HepG2 (cell line): ENCODE data around the gene C3orf38. TPM values are rescaled to one million over a fixed set of nuclear protein-coding genes. Genes with fewer than 3 reads are reported as not detected.

Experiments used
- ATAC-seq: fragments of 200-7000 bp; cut with Tn5 transposase; 3 replicates; pipeline ENCODE4 v1.9.1; 2020; ENCODE audit warnings: mild to moderate bottlenecking, moderate library complexity
- BruUV-seq: library from RNA; stranded (reverse); fragments of 400-500 nt; replicated peaks from 2 replicates; lab custom pipeline; 2021; lab: Mats Ljungman, UMichigan
- CTCF ChIA-PET: fragments of 300-600 bp; formaldehyde crosslinking; extraction: SDS; loops from one replicate; lab custom pipeline; 2021; ENCODE audit warnings: low total read pairs, inconsistent platforms, low intra/inter-chr PET ratio; lab: Yijun Ruan, JAX
- POLR2A ChIA-PET: fragments of 350-600 bp; sonication (Branson Sonifier 250); formaldehyde crosslinking; loops from one replicate; lab custom pipeline; 2020; ENCODE audit warnings: antibody characterized with exemption, inconsistent platforms; lab: Yijun Ruan, JAX
- DNase-seq: peaks from one replicate; pipeline ENCODE4 v3.0.0-alpha.2; 2015; ENCODE audit warnings: low spot score
- FAIRE-seq: peaks from 3 replicates; lab custom pipeline; 2011; peaks lifted over from hg19 to GRCh38; lab: Jason Lieb, UNC
- H2AFZ ChIP-seq: one replicate; pipeline ENCODE4 v1.6.1; 2011; ENCODE audit warnings: low read length, inconsistent platforms
- H3K27ac ChIP-seq: fragments of 300-600 bp; 3 replicates; pipeline ENCODE4 v1.8.0; 2011; ENCODE audit warnings: mixed run types, mild to moderate bottlenecking, mixed read lengths, low read length, inconsistent platforms; ENCODE audit not compliant: insufficient read depth; ENCODE audit errors: extremely low read length
- H3K27me3 ChIP-seq, 2 experiments: fragments of 200-600 bp in 1 of 2; 2 replicates in 1 of 2; 3 replicates in 1 of 2; pipeline versions ENCODE4 v1.6.0 to v1.8.0; 2011; ENCODE audit warnings: low read length in 2 of 2, mild to moderate bottlenecking in 2 of 2, moderate library complexity in 2 of 2, inconsistent platforms in 1 of 2; ENCODE audit not compliant: insufficient read depth in 2 of 2, control insufficient read depth in 1 of 2
- H3K36me3 ChIP-seq, 2 experiments: fragments of 200-600 bp in 1 of 2; replicated peaks in 1 of 2; 2 replicates in 1 of 2; 3 replicates in 1 of 2; pipeline versions ENCODE4 v1.5.1 to v1.8.0; 2011; ENCODE audit warnings: low read length in 2 of 2, inconsistent platforms in 1 of 2; ENCODE audit not compliant: insufficient read depth in 2 of 2, control insufficient read depth in 1 of 2
- H3K4me1 ChIP-seq: 2 replicates; pipeline ENCODE4 v1.5.1; 2012; ENCODE audit warnings: low read length, inconsistent platforms; ENCODE audit not compliant: insufficient read depth
- H3K4me2 ChIP-seq: 2 replicates; pipeline ENCODE4 v1.6.0; 2011; ENCODE audit warnings: low read depth, low read length, inconsistent platforms
- H3K4me3 ChIP-seq, 3 experiments: fragments of 200-600 bp in 1 of 3; sonication (generic), shearing (Covaris generic) in 1 of 3; replicated peaks in 1 of 3; 2 replicates each; pipeline ENCODE4 v1.5.1; 2011 to 2016; ENCODE audit warnings: low read length in 3 of 3, inconsistent platforms in 2 of 3, low read depth in 2 of 3, mild to moderate bottlenecking in 2 of 3, control low read depth in 1 of 3, mixed read lengths in 1 of 3; ENCODE audit not compliant: insufficient read depth in 1 of 3
- H3K79me2 ChIP-seq: one replicate; pipeline ENCODE4 v1.6.1; 2011; ENCODE audit warnings: low read length, inconsistent platforms; ENCODE audit not compliant: insufficient read depth
- H3K9ac ChIP-seq: 2 replicates; pipeline ENCODE4 v1.6.0; 2011; ENCODE audit warnings: mild to moderate bottlenecking, low read depth, low read length, inconsistent platforms; ENCODE audit not compliant: insufficient read depth
- H3K9me3 ChIP-seq: 2 replicates; pipeline ENCODE4 v1.5.1; 2012; ENCODE audit warnings: mild to moderate bottlenecking, low read length
- H4K20me1 ChIP-seq: 2 replicates; pipeline ENCODE4 v1.6.0; 2011; ENCODE audit warnings: inconsistent platforms, mild to moderate bottlenecking, low read length, moderate library complexity; ENCODE audit not compliant: insufficient read depth
- BATF2 ChIP-seq: sonication (generic); formaldehyde crosslinking; IDR thresholded peaks from 2 replicates; pipeline ENCODE4 v1.8.0; 2022; ENCODE audit warnings: mild to moderate bottlenecking, missing genetic modification reagents, moderate library complexity
- FOSL1 ChIP-seq: sonication (generic); formaldehyde crosslinking; IDR thresholded peaks from 2 replicates; pipeline ENCODE4 v1.9.0; 2021; ENCODE audit warnings: missing genetic modification reagents, borderline replicate concordance
- KLF6 ChIP-seq: IDR thresholded peaks from 2 replicates; pipeline ENCODE4 v1.8.0; 2016; ENCODE audit warnings: missing biosample characterization, missing genetic modification reagents
- PHB2 ChIP-seq: fragments of 450-650 bp; IDR thresholded peaks from 2 replicates; pipeline ENCODE4 v1.6.1; 2018; ENCODE audit not compliant: partially characterized antibody
- PPARG ChIP-seq: conservative IDR thresholded peaks from 2 replicates; pipeline ENCODE4 v1.6.1; 2016; ENCODE audit warnings: missing biosample characterization, missing genetic modification reagents
- SMAD3 ChIP-seq: sonication (generic); formaldehyde crosslinking; IDR thresholded peaks from 2 replicates; pipeline ENCODE4 v1.4.0; 2020; ENCODE audit warnings: missing genetic modification reagents
- TARDBP ChIP-seq: sonication (generic); formaldehyde crosslinking; IDR thresholded peaks from 2 replicates; pipeline ENCODE4 v1.8.0; 2022; ENCODE audit warnings: mild to moderate bottlenecking, missing genetic modification reagents
- TRIM22 ChIP-seq: fragments of 450-650 bp; IDR thresholded peaks from 2 replicates; pipeline ENCODE4 v1.6.1; 2017
- ZMYM3 ChIP-seq: sonication (generic); formaldehyde crosslinking; IDR thresholded peaks from 2 replicates; pipeline ENCODE4 v1.5.1; 2020; ENCODE audit warnings: mild to moderate bottlenecking, missing genetic modification reagents
- ZNF274 ChIP-seq: sonication (generic); formaldehyde crosslinking; IDR thresholded peaks from 2 replicates; pipeline ENCODE4 v1.5.1; 2020; ENCODE audit warnings: mild to moderate bottlenecking, missing genetic modification reagents
- ZNF446 ChIP-seq: sonication (generic); formaldehyde crosslinking; IDR thresholded peaks from 2 replicates; pipeline ENCODE4 v1.5.0; 2020; ENCODE audit warnings: mild to moderate bottlenecking, missing genetic modification reagents
- ZNF567 ChIP-seq: sonication (generic); formaldehyde crosslinking; IDR thresholded peaks from 2 replicates; pipeline ENCODE4 v1.8.1; 2023; ENCODE audit warnings: mild to moderate bottlenecking, missing genetic modification reagents, borderline replicate concordance
- ZNF616 ChIP-seq: sonication (generic); formaldehyde crosslinking; IDR thresholded peaks from 2 replicates; pipeline ENCODE4 v1.5.0; 2020; ENCODE audit warnings: low read depth, mild to moderate bottlenecking, missing genetic modification reagents
- ZNF629 ChIP-seq: sonication (generic); formaldehyde crosslinking; conservative IDR thresholded peaks from 2 replicates; pipeline ENCODE4 v1.5.0; 2020; ENCODE audit warnings: missing genetic modification reagents
- ZNF792 ChIP-seq: IDR thresholded peaks from 2 replicates; pipeline ENCODE4 v1.6.1; 2016
- WGBS: methylation state at CpG from one replicate; pipeline ENCODE4 v1.1.6; 2017; ENCODE audit warnings: low lambda C conversion rate; 5-methylcytosine and 5-hydroxymethylcytosine counted together
- in situ Hi-C: cut with HindIII; loops from 2 replicates; pipeline ENCODE4 v1.10.0; 2017; ENCODE audit warnings: low pct_unique_long_range_greater_than_20kb; ENCODE audit not compliant: extremely low pct_ligation_motif_present
- intact Hi-C: fragments of 100-400 bp; cut with micrococcal nuclease; formaldehyde crosslinking; loops from one replicate; pipeline ENCODE4 v1.10.0; 2022; ENCODE audit not compliant: unreplicated experiment
- polyA plus RNA-seq, 8 experiments: library from polyadenylated mRNA; depleted of rRNA in 3 of 8; stranded (reverse) in 7 of 8; unstranded in 1 of 8; fragments of >200 nt; fragmentation: Illumina TruSeq in 4 of 8; extraction: Trizol in 4 of 8; gene quantifications; 2 replicates each; pipeline versions ENCODE4 v1.2.1 to v1.2.3, GENCODE V29; 2011 to 2016; ENCODE audit warnings: low read depth in 4 of 8, missing spikeins in 1 of 8, mixed read lengths in 1 of 8; ENCODE audit not compliant: insufficient read depth in 1 of 8
- total RNA-seq, 5 experiments: library from RNA; depleted of rRNA; stranded (reverse); fragments of >200 nt; fragmentation: Illumina TruSeq; extraction: Trizol; gene quantifications; 2 replicates each; pipeline ENCODE4 v1.2.3, GENCODE V29; 2016; ENCODE audit warnings: low read depth in 1 of 5
- TF ChIP-seq, protein P1 (sequence below): sonication (generic); formaldehyde crosslinking; IDR thresholded peaks from 2 replicates; pipeline ENCODE4 v1.4.0; 2020; ENCODE audit warnings: missing genetic modification reagents
- TF ChIP-seq, protein P2 (sequence below): sonication (generic); formaldehyde crosslinking; IDR thresholded peaks from 2 replicates; pipeline ENCODE4 v1.4.0; 2020; ENCODE audit warnings: missing genetic modification reagents
- TF ChIP-seq, protein P3 (sequence below): sonication (generic); formaldehyde crosslinking; IDR thresholded peaks from 2 replicates; pipeline ENCODE4 v1.4.0; 2020; ENCODE audit warnings: missing genetic modification reagents

Gene C3orf38
- total and polyA plus RNA-seq, 2 of the 13 experiments (the other 11 are each of a cell fraction or from before 2014, with no cell fraction given), result 6.0 to 17.5 TPM

GRCh38 chr3:88133711-88134263 is 16.0 kb upstream of the C3orf38 start:
- Histone ChIP-seq H4K20me1 (no peaks in the 10 kb centered on the region), H3K9me3 (no peaks in the 10 kb centered on the region), H3K79me2 (no peaks in the 10 kb centered on the region), H3K4me3 (no peak overlapping the region), H3K4me2 (no peak overlapping the region), H3K27me3 (no peaks in the 10 kb centered on the region), H3K27ac (no peak overlapping the region), H3K4me1 (no peaks in the 10 kb centered on the region), H3K9ac (no peak overlapping the region), H3K36me3 (peaks cover 0 to 23% of the 10 kb centered on the region in 2 experiments; a peak in 1 of 5 replicates), H2AFZ (no peak overlapping the region)
- no peak for DNase-seq
- intact Hi-C loops (loop anchor here (5.0 kb wide), 1 partner anchor 76 kb away; the partner anchor contains the start of genes CGGBP1 and ZNF654), in situ Hi-C loops (no loop called here)
- POLR2A ChIA-PET, result no interaction called here
- CTCF ChIA-PET, result no interaction called here
- ATAC-seq, result no peak
- 0% methylated on average over 1 of the region's 1 CpG for WGBS
- no TSS peak for BruUV-seq
- no peak for FAIRE-seq
- no peak for TF ChIP-seq ZMYM3
- TF ChIP-seq TRIM22, result no peak
- no peak for TF ChIP-seq ZNF616 (CRISPR knock-in tag)
- no peak for TF ChIP-seq PPARG (CRISPR knock-in tag)
- no peak for TF ChIP-seq BATF2 (CRISPR knock-in tag)
- TF ChIP-seq, protein P1, sequence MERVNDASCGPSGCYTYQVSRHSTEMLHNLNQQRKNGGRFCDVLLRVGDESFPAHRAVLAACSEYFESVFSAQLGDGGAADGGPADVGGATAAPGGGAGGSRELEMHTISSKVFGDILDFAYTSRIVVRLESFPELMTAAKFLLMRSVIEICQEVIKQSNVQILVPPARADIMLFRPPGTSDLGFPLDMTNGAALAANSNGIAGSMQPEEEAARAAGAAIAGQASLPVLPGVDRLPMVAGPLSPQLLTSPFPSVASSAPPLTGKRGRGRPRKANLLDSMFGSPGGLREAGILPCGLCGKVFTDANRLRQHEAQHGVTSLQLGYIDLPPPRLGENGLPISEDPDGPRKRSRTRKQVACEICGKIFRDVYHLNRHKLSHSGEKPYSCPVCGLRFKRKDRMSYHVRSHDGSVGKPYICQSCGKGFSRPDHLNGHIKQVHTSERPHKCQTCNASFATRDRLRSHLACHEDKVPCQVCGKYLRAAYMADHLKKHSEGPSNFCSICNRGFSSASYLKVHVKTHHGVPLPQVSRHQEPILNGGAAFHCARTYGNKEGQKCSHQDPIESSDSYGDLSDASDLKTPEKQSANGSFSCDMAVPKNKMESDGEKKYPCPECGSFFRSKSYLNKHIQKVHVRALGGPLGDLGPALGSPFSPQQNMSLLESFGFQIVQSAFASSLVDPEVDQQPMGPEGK (CRISPR knock-in tag), result no peak
- TF ChIP-seq ZNF274, result no peak
- no peak for TF ChIP-seq KLF6 (CRISPR knock-in tag)
- TF ChIP-seq, protein P2, sequence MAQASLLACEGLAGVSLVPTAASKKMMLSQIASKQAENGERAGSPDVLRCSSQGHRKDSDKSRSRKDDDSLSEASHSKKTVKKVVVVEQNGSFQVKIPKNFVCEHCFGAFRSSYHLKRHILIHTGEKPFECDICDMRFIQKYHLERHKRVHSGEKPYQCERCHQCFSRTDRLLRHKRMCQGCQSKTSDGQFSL (CRISPR knock-in tag), result no peak
- no peak for TF ChIP-seq ZNF792 (CRISPR knock-in tag)
- no peak for TF ChIP-seq SMAD3
- no peak for TF ChIP-seq ZNF567
- TF ChIP-seq ZNF629, result no peak
- no peak for TF ChIP-seq ZNF446
- TF ChIP-seq FOSL1 (CRISPR knock-in tag), result no peak
- TF ChIP-seq, protein P3, sequence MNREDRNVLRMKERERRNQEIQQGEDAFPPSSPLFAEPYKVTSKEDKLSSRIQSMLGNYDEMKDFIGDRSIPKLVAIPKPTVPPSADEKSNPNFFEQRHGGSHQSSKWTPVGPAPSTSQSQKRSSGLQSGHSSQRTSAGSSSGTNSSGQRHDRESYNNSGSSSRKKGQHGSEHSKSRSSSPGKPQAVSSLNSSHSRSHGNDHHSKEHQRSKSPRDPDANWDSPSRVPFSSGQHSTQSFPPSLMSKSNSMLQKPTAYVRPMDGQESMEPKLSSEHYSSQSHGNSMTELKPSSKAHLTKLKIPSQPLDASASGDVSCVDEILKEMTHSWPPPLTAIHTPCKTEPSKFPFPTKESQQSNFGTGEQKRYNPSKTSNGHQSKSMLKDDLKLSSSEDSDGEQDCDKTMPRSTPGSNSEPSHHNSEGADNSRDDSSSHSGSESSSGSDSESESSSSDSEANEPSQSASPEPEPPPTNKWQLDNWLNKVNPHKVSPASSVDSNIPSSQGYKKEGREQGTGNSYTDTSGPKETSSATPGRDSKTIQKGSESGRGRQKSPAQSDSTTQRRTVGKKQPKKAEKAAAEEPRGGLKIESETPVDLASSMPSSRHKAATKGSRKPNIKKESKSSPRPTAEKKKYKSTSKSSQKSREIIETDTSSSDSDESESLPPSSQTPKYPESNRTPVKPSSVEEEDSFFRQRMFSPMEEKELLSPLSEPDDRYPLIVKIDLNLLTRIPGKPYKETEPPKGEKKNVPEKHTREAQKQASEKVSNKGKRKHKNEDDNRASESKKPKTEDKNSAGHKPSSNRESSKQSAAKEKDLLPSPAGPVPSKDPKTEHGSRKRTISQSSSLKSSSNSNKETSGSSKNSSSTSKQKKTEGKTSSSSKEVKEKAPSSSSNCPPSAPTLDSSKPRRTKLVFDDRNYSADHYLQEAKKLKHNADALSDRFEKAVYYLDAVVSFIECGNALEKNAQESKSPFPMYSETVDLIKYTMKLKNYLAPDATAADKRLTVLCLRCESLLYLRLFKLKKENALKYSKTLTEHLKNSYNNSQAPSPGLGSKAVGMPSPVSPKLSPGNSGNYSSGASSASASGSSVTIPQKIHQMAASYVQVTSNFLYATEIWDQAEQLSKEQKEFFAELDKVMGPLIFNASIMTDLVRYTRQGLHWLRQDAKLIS (CRISPR knock-in tag), result no peak
- no peak for TF ChIP-seq TARDBP
- TF ChIP-seq PHB2, result no peak
